Measurements from ENCODE around the gene CEP63.

DNA sequence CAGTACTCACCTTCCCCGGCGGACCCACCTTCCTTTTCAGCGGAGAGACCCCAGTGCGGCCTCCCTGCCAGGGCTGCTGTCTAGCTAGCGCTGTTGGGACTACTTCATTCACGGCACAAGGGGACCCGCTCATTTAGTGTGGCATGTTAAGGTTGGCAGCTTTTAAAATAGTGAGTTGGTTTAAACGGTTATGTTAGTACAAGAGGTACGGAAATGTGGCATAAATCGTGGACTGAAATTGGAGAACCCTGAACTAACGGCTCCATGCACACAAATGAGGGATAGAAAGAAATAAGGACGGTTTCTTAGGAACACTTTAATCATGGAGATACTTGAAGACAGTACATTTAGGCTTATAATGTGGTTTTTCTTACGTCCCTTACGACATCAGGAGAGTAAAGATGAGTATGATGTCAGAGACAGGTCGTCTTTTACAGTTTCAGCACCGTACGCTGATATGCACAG is 752 bp downstream of the CEP63 start:
- no peak for TF ChIP-seq CTCF (IDR thresholded peaks at IDR 0.05 in 4 of 5, conservative IDR thresholded peaks at IDR 0.05 in 1 of 5)
- TF ChIP-seq POLR2A (IDR thresholded peaks at IDR 0.05) = no peak
